Astrocyte (in vitro differentiated cells and primary cell): ENCODE measurements around the gene SLC6A20.

ENCODE experiments used
- CTCF ChIP-seq: IDR thresholded peaks from 2 replicates; pipeline ENCODE4 v1.5.1; 2011; ENCODE audit warnings: low read depth, mild to moderate bottlenecking, inconsistent platforms, low read length, moderate library complexity; ENCODE audit not compliant: insufficient read depth
- EZH2 ChIP-seq: IDR thresholded peaks from 2 replicates; pipeline ENCODE4 v1.6.1; 2012; ENCODE audit warnings: mild to moderate bottlenecking, low read length, inconsistent platforms; ENCODE audit not compliant: insufficient read depth

- TF ChIP-seq CTCF: no peak
- no peak for TF ChIP-seq EZH2
These were observed 8.8 kb downstream of the SLC6A20 start for GRCh38 chr3:45787551-45787950.
